PC-3 (cell line): ENCODE results near the gene RTN4RL1. TPM values are rescaled to one million over a fixed set of nuclear protein-coding genes. Genes with fewer than 3 reads are reported as not detected.

Source experiments
- ATAC-seq: fragments of 200-7000 bp; cut with Tn5 transposase; 2 replicates; pipeline ENCODE4 v1.9.1; 2020; ENCODE audit warnings: mild to moderate bottlenecking, moderate library complexity
- BruUV-seq: library from RNA; stranded (reverse); fragments of 400-500 nt; replicated peaks from 2 replicates; lab custom pipeline; 2021; lab: Mats Ljungman, UMichigan
- CTCF ChIA-PET: fragments of 300-600 bp; sonication (Branson Sonifier 250); formaldehyde crosslinking; loops from one replicate; lab custom pipeline; 2022; ENCODE audit warnings: antibody characterized with exemption; lab: Charles Lee
- POLR2A ChIA-PET: fragments of 300-600 bp; sonication (Branson Sonifier 250); formaldehyde crosslinking; loops from one replicate; lab custom pipeline; 2022; ENCODE audit warnings: antibody characterized with exemption; ENCODE audit not compliant: unreplicated experiment; lab: Charles Lee
- DNase-seq: peaks from one replicate; pipeline ENCODE4 v3.0.0-alpha.2; 2015
- H2AFZ ChIP-seq: fragments of 300-600 bp; sonication (generic); 2 replicates; pipeline ENCODE4 v1.6.0; 2016; ENCODE audit warnings: antibody characterized with exemption, low read length
- H3F3A ChIP-seq: fragments of 300-600 bp; sonication (generic); one replicate; pipeline ENCODE4 v1.6.0; 2017; ENCODE audit warnings: antibody characterized with exemption, low read length, control low read depth, mild to moderate bottlenecking; ENCODE audit not compliant: unreplicated experiment
- H3K27ac ChIP-seq: fragments of 300-600 bp; sonication (generic); 2 replicates; pipeline ENCODE4 v1.5.1; 2016; ENCODE audit warnings: mild to moderate bottlenecking, low read length
- H3K27me3 ChIP-seq: fragments of 300-600 bp; sonication (generic); 2 replicates; pipeline ENCODE4 v1.6.1; 2016; ENCODE audit warnings: low read length, mixed read lengths
- H3K36me3 ChIP-seq: fragments of 300-600 bp; sonication (generic); 2 replicates; pipeline ENCODE4 v1.6.1; 2016; ENCODE audit warnings: low read depth, mixed run types, low read length, mixed read lengths
- H3K4me1 ChIP-seq: fragments of 300-600 bp; sonication (generic); 2 replicates; pipeline ENCODE4 v1.5.1; 2016; ENCODE audit warnings: low read length; ENCODE audit not compliant: insufficient read depth
- H3K4me2 ChIP-seq: fragments of 300-600 bp; sonication (generic); 2 replicates; pipeline ENCODE4 v1.6.0; 2016; ENCODE audit warnings: low read length
- H3K4me3 ChIP-seq: fragments of 300-600 bp; sonication (generic); 2 replicates; pipeline ENCODE4 v1.5.1; 2016; ENCODE audit warnings: mild to moderate bottlenecking, low read length, mixed read lengths
- H3K79me2 ChIP-seq: fragments of 300-600 bp; sonication (generic); 2 replicates; pipeline ENCODE4 v1.6.1; 2017; ENCODE audit warnings: low read length, mixed read lengths
- H3K9ac ChIP-seq: fragments of 300-600 bp; sonication (generic); 2 replicates; pipeline ENCODE4 v1.6.0; 2016; ENCODE audit warnings: mild to moderate bottlenecking, low read length
- H3K9me2 ChIP-seq: fragments of 300-600 bp; sonication (generic); replicated peaks from 2 replicates; pipeline ENCODE4 v1.6.1; 2016; ENCODE audit warnings: mixed run types, low read length, mixed read lengths
- H3K9me3 ChIP-seq: fragments of 300-600 bp; sonication (generic); 2 replicates; pipeline ENCODE4 v1.6.1; 2016; ENCODE audit warnings: low read length, mixed read lengths
- H4K20me1 ChIP-seq: fragments of 300-600 bp; sonication (generic); 2 replicates; pipeline ENCODE4 v1.6.1; 2016; ENCODE audit warnings: low read length, mixed read lengths
- EZH2 ChIP-seq: fragments of 300-600 bp; sonication (generic); IDR thresholded peaks from one replicate; pipeline ENCODE4 v1.6.1; 2017; ENCODE audit warnings: antibody characterized with exemption, mild to moderate bottlenecking, low read length; ENCODE audit not compliant: unreplicated experiment
- EZH2phosphoT487 ChIP-seq: fragments of 300-600 bp; sonication (generic); IDR thresholded peaks from 2 replicates; pipeline ENCODE4 v1.6.1; 2018; ENCODE audit warnings: mild to moderate bottlenecking, antibody characterized with exemption, low read length, borderline replicate concordance
- intact Hi-C: fragments of 100-400 bp; cut with micrococcal nuclease; formaldehyde crosslinking; loops from 2 replicates; pipeline ENCODE4 v1.9.0; 2023
- total RNA-seq: library from RNA; depleted of rRNA; stranded (reverse); fragments of >200 nt; gene quantifications from 2 replicates; pipeline ENCODE4 v1.2.3, GENCODE V29; 2014
- TF ChIP-seq, protein P1 (sequence below): fragments of 300-600 bp; sonication (generic); conservative IDR thresholded peaks from 2 replicates; pipeline ENCODE4 v1.5.1; 2017; ENCODE audit warnings: antibody characterized with exemption, low read depth, mild to moderate bottlenecking, low read length

The RTN4RL1 gene
- total RNA-seq, 1 experiment from 2014 or later: 6.9 TPM

DNA sequence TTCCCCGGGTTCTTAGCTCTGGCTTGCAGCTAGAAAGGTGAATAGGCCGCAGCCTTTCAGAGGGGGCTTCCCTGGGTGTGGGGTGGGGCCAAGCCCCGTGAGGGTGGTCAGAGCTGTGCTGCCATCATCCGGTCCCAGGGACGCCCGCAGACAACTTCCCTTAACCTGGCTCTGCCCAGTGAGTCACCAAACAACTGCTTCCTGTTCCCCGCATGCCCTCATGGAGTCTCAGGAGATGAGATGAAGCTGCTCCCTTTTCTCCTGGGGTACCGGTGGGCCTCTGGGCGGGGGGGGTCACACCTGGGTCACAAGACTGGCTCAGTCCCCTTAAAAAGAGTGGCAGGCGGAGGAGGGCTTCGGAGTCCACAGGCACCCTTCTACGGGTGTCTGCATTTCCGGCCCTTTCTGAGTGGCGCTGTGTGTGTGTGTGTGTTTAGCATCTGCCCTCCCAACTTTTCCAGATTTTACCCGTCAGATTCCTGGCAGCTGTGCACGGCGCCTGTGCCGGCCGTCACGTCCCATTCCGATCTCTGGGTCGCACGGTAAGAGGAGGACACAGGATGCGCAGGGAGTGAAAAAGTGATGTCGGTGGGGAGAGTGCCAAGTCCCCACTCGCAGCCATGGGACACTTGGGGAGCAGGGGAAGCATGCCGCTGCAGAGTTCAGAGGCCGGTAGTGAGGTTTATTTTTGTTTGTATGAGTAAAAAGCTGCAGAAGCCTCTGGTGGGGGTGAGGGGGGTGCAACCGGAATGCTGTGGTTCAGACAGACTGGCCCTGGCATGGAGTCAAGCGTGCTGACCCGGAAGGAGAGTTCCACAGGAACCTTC is 46.5 kb upstream of the RTN4RL1 start:
- no peaks in the 10 kb centered on the region for H3K9me2 ChIP-seq
- POLR2A ChIA-PET: no interaction called here
- intact Hi-C loops: no loop called here
- no peaks in the 10 kb centered on the region for H3K27me3 ChIP-seq
- no peak overlapping the region for H3K4me3 ChIP-seq
- H3K79me2 ChIP-seq: no peaks in the 10 kb centered on the region
- no peaks in the 10 kb centered on the region for H3K36me3 ChIP-seq
- H3K4me2 ChIP-seq: no peak overlapping the region
- H3F3A ChIP-seq: no peaks in the 10 kb centered on the region
- H3K9ac ChIP-seq: no peak overlapping the region
- H2AFZ ChIP-seq: no peak overlapping the region
- no peaks in the 10 kb centered on the region for H4K20me1 ChIP-seq
- TF ChIP-seq EZH2 (no peak), EZH2phosphoT487 (no peak)
- TF ChIP-seq, protein P1, sequence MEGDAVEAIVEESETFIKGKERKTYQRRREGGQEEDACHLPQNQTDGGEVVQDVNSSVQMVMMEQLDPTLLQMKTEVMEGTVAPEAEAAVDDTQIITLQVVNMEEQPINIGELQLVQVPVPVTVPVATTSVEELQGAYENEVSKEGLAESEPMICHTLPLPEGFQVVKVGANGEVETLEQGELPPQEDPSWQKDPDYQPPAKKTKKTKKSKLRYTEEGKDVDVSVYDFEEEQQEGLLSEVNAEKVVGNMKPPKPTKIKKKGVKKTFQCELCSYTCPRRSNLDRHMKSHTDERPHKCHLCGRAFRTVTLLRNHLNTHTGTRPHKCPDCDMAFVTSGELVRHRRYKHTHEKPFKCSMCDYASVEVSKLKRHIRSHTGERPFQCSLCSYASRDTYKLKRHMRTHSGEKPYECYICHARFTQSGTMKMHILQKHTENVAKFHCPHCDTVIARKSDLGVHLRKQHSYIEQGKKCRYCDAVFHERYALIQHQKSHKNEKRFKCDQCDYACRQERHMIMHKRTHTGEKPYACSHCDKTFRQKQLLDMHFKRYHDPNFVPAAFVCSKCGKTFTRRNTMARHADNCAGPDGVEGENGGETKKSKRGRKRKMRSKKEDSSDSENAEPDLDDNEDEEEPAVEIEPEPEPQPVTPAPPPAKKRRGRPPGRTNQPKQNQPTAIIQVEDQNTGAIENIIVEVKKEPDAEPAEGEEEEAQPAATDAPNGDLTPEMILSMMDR: no peak
- no TSS peak for BruUV-seq
- DNase-seq: no peak
- H3K4me1 ChIP-seq: peaks cover 38% of the 10 kb centered on the region
- CTCF ChIA-PET: no interaction called here
- H3K27ac ChIP-seq: no peak overlapping the region
- H3K9me3 ChIP-seq: no peaks in the 10 kb centered on the region
- no peak for ATAC-seq

DNA sequence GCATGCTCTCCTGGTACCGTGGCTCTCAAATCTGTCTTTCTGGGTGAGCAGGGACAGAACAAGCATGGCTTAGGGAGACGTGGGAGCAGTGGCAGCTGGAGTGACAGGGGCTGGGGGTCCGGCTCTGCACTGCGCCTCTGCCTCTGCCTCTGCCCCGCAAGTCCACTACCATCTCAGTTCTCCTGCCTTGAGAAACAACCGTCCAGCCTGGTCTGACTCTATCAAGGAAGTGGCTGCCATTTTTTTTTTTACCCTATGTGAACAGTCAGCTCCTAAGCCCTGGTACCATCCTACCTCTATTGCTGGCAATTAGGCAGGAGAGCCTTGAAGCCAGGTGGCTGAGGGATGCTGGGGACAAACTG is 45.9 kb upstream of the RTN4RL1 start:
- ATAC-seq: no peak
- H3K4me2 ChIP-seq: no peak overlapping the region
- POLR2A ChIA-PET: no interaction called here
- no peaks in the 10 kb centered on the region for H3K9me2 ChIP-seq
- no peak for DNase-seq
- no peaks in the 10 kb centered on the region for H4K20me1 ChIP-seq
- no peak overlapping the region for H3K4me3 ChIP-seq
- no peaks in the 10 kb centered on the region for H3F3A ChIP-seq
- H3K9me3 ChIP-seq: no peaks in the 10 kb centered on the region
- CTCF ChIA-PET: no interaction called here
- no TSS peak for BruUV-seq
- H3K36me3 ChIP-seq: no peaks in the 10 kb centered on the region
- H3K27me3 ChIP-seq: no peaks in the 10 kb centered on the region
- peaks cover 37% of the 10 kb centered on the region for H3K4me1 ChIP-seq
- intact Hi-C loops: no loop called here
- H2AFZ ChIP-seq: no peak overlapping the region
- no peak for TF ChIP-seq EZH2phosphoT487
- TF ChIP-seq, protein P1: no peak
- H3K27ac ChIP-seq: 0 out of 2 replicates have a peak overlapping the region, but pooled peaks have one; percentile 11
- H3K79me2 ChIP-seq: no peaks in the 10 kb centered on the region
- no peak overlapping the region for H3K9ac ChIP-seq

DNA sequence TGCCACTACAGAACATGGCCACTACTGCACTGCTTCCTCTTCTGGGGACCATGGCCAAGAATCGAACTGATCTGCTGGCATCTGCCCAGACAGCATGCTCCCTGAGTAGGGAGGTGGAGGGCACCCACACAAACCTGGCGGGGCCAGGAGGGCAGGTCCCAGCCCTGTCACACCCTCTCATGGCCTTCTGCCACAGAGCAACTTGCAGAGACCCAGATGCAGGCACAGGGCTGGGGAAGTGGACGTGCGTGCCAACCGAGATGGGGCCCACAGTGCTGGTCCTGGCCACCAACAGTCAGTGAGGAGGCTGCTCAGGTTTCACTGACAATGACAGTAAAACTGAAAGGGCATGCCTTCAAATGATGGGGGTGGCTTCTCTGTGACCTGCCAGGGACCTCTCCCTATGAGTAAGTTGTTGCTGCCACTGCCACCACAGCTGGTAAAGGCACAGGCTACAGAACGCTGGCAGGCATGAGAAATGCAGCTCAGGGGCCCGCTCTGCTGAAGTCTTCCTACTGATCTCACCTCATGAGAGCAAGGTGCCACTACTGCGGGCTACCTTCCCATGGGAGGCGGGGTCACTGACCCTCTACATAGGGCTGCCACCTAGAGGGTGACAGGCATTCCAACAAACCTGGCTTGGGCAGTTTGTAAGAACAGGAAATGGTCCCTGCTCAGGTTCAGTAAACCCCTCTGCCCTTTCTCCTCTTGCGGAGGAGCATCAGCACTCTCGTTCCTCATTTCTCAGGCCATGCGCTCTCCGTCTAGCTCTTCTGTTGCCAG is 45.3 kb upstream of the RTN4RL1 start:
- Histone ChIP-seq H3K36me3 (no peaks in the 10 kb centered on the region), H3K27me3 (no peaks in the 10 kb centered on the region), H3K9me2 (no peaks in the 10 kb centered on the region), H3K4me1 (peaks cover 31% of the 10 kb centered on the region), H3K79me2 (no peaks in the 10 kb centered on the region), H3K9ac (no peak overlapping the region), H3K9me3 (no peaks in the 10 kb centered on the region), H2AFZ (no peak overlapping the region), H3K4me2 (no peak overlapping the region), H3K27ac (0 out of 2 replicates have a peak overlapping the region, but pooled peaks have one; percentile 11), H4K20me1 (no peaks in the 10 kb centered on the region), H3K4me3 (no peak overlapping the region), H3F3A (no peaks in the 10 kb centered on the region)
- intact Hi-C loops: no loop called here
- TF ChIP-seq EZH2phosphoT487 (no peak), EZH2 (no peak)
- TF ChIP-seq, protein P1: no peak; the same call in 1 of the 2 replicates
- ChIA-PET POLR2A (no interaction called here), CTCF (no interaction called here)
- no peak for ATAC-seq
- no TSS peak for BruUV-seq
- DNase-seq: no peak
